Pancreas (tissue), 10 donors: ENCODE data around the gene USF2. TPM values are rescaled to one million over a fixed set of nuclear protein-coding genes. Genes with fewer than 3 reads are reported as not detected.
"Not testable (repeated sequence)": the region's sequence is repeated elsewhere in the genome, so short reads cannot be mapped to it uniquely, and the experiment has no call there.

Experiments used
- ATAC-seq, 4 donors: fragments of 200-7000 bp; cut with Tn5 transposase; one replicate each; pipeline versions ENCODE4 v1.8.0 to v1.9.1; 2020; ENCODE audit warnings: mild to moderate bottlenecking in 4 of 4, moderate library complexity in 4 of 4
- DNase-seq, 6 donors: peaks; one replicate each; pipeline ENCODE4 v3.0.0-alpha.2; 2020
- FAIRE-seq: peaks from 2 replicates; lab custom pipeline; 2012; peaks lifted over from hg19 to GRCh38; lab: Jason Lieb, UNC
- H3K27ac ChIP-seq, 4 donors: fragments of 200-600 bp; sonication (generic); 1 replicate in 3 of 4; 2 replicates in 1 of 4; pipeline versions ENCODE4 v1.5.0 to v1.8.0; 2020
- H3K27me3 ChIP-seq, 4 donors: fragments of 200-600 bp; one replicate each; pipeline ENCODE4 v1.8.0; 2021
- H3K36me3 ChIP-seq, 3 donors: fragments of 200-600 bp; sonication (generic) in 1 of 3; one replicate each; pipeline versions ENCODE4 v1.5.0 to v1.8.0; 2020 to 2021
- H3K4me1 ChIP-seq, 3 donors: fragments of 200-600 bp; one replicate each; pipeline ENCODE4 v1.8.0; 2021
- H3K4me3 ChIP-seq, 4 donors: fragments of 200-600 bp; sonication (generic) in 2 of 4; one replicate each; pipeline versions ENCODE4 v1.5.0 to v1.8.0; 2020 to 2021
- H3K9me3 ChIP-seq, 4 donors: fragments of 200-600 bp; one replicate each; pipeline ENCODE4 v1.8.0; 2021
- WGBS, 2 donors: extraction: QIAGEN DNeasy Blood & Tissue Kit; methylation state at CpG; one replicate each; pipeline ENCODE4 v1.1.7; 2013; 5-methylcytosine and 5-hydroxymethylcytosine counted together
- intact Hi-C, 3 donors: fragments of 100-400 bp; cut with DNase I; formaldehyde crosslinking; loops; one replicate each; pipeline versions ENCODE4 v1.11.1 to v1.14.2; 2022
- polyA plus RNA-seq, 2 donors: library from polyadenylated mRNA; stranded (reverse); fragments of 200-250 nt; gene quantifications; one replicate each; pipeline ENCODE4 v1.2.3, GENCODE V29; 2013
- total RNA-seq, 6 donors: library from RNA; stranded (reverse); fragmentation: NEBNext Ultra II Directional in 4 of 6; extraction: Animal tissue kit (Norgen Biotek cat#: 25700) in 4 of 6; gene quantifications; one replicate each; pipeline versions ENCODE4 v1.2.1 to v1.2.4, GENCODE V29; 2021 to 2023
- TF ChIP-seq, protein P1 (sequence below), 4 donors: fragments of 200-600 bp; sonication (generic) in 3 of 4; IDR thresholded peaks; one replicate each; pipeline versions ENCODE4 v1.5.0 to v1.8.0; 2021; ENCODE audit warnings: antibody characterized with exemption in 4 of 4
- donor health status: healthy with polysubstance abuse.
- donor health status: DM: no; HTN: no; CAD: no; lungs with moderate emphysema.
- donor health status: DM: no; HTN: no; CAD: no.
- donor health status: control.
- donor health status: control.
- donor health status: Bipolar disorder and iron deficiency.
- donor health status: DM: yes; HTN: yes; CAD: no.
- donor health status: DM: no; HTN: no; CAD: no.
- donor health status: DM: no; HTN: no; CAD: no.
- donor health status: DM: yes; HTN: yes; CAD: no.

USF2 gene
- total and polyA plus RNA-seq, 8 donors, result 46.4 to 112 (median 60.6) TPM

DNA sequence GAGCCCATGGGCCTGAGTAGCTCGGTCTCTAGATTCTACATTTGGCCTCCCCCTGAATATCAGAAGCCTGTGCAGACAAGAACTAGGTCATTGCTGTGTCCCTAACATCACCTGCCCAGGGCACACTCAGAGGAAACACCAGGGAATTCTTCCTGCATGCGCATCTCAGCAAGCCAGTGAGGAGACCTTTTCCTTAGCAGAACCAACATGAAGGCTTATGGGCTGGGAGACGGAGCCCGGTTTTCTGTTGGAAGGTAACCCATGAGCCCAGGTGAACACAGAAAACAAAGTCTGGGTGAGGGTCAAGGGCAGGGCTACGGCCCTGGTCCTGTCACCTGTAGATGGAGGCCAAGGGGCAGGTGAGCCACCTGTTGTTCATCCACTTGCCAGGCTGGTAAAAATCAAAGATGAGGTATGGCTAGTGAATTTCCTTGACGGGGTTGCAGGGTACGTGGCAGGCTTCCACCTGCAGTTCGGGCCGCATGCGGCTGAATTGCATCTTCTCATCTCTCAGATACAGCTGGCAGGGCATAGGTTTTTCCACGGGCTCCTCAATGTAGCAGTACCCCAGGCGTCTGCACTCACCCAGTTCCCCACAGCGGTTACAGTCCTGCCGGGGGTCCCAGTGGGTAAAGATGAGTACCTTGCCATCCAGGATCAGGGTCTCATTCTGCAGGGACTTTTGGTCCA, 36.7 kb upstream of the USF2 start:
- Histone ChIP-seq H3K4me3 (no peak overlapping the region), H3K27ac (no peak overlapping the region), H3K9me3 (no peaks in the 10 kb centered on the region), H3K36me3 (no peaks in the 10 kb centered on the region), H3K4me1 (no peaks in the 10 kb centered on the region), H3K27me3 (no peaks in the 10 kb centered on the region)
- TF ChIP-seq, protein P1, sequence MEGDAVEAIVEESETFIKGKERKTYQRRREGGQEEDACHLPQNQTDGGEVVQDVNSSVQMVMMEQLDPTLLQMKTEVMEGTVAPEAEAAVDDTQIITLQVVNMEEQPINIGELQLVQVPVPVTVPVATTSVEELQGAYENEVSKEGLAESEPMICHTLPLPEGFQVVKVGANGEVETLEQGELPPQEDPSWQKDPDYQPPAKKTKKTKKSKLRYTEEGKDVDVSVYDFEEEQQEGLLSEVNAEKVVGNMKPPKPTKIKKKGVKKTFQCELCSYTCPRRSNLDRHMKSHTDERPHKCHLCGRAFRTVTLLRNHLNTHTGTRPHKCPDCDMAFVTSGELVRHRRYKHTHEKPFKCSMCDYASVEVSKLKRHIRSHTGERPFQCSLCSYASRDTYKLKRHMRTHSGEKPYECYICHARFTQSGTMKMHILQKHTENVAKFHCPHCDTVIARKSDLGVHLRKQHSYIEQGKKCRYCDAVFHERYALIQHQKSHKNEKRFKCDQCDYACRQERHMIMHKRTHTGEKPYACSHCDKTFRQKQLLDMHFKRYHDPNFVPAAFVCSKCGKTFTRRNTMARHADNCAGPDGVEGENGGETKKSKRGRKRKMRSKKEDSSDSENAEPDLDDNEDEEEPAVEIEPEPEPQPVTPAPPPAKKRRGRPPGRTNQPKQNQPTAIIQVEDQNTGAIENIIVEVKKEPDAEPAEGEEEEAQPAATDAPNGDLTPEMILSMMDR (IDR thresholded peaks at IDR 0.05), result no peak
- whole genome bisulfite sequencing, 2 donors, result 80 to 88% methylated on average over 14 of the region's 14 CpGs
- DNase-seq, result no peak
- intact Hi-C loops, result no loop called here
- ATAC-seq, result no peak
- no peak for FAIRE-seq

DNA sequence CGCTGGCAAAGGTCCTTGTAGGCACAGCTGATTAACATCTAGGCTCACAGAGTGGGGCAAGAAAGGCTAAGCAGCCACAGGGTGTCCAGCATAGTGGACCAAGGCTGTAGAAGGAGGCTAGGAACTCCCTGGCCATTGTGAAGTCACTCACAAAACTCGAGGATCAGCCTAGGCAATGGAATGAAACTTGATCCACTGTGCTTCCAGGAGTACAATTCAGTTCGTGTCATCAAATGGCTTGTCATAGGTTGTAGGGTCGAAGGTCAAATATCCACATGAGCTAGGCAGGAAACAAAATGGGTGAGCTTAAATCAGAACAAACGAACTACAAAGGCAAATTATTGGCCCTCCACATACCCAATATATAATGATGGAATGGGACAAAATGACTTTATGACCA, 35.9 kb upstream of the USF2 start:
- Histone ChIP-seq H3K4me3 (no peak overlapping the region), H3K9me3 (no peaks in the 10 kb centered on the region), H3K27ac (no peak overlapping the region), H3K27me3 (no peaks in the 10 kb centered on the region), H3K4me1 (no peaks in the 10 kb centered on the region), H3K36me3 (no peaks in the 10 kb centered on the region)
- no peak for DNase-seq
- intact Hi-C loops, result no loop called here
- 58 to 63% methylated on average over 5 of the region's 5 CpGs for WGBS, 2 donors
- no peak for ATAC-seq
- TF ChIP-seq, protein P1 (IDR thresholded peaks at IDR 0.05), result no peak
- FAIRE-seq, result no peak

- no peak for DNase-seq
- Histone ChIP-seq H3K4me3 (no peak overlapping the region), H3K4me1 (no peaks in the 10 kb centered on the region), H3K9me3 (no peaks in the 10 kb centered on the region), H3K27me3 (no peaks in the 10 kb centered on the region), H3K27ac (no peak overlapping the region), H3K36me3 (no peaks in the 10 kb centered on the region)
- no peak for FAIRE-seq
- peak in 2 of 4 donors; percentile 20 to 71 for ATAC-seq
- intact Hi-C loops, result no loop called here
- 77 to 78% methylated on average over 6 of the region's 6 CpGs for WGBS, 2 donors
- TF ChIP-seq, protein P1 (IDR thresholded peaks at IDR 0.05), result no peak
Measured at GRCh38 chr19:35236638-35237400, 31.9 kb upstream of the USF2 start.

- H3K36me3 ChIP-seq, H3K9me3 ChIP-seq, DNase-seq, H3K27ac ChIP-seq, H3K27me3 ChIP-seq, H3K4me3 ChIP-seq, intact Hi-C loops, FAIRE-seq, H3K4me1 ChIP-seq, ATAC-seq: not testable (repeated sequence)
- WGBS, 2 donors, result 80 to 84% methylated on average over 1 of the region's 1 CpG
Measured at GRCh38 chr19:35239597-35239996, 29.2 kb upstream of the USF2 start.

DNA sequence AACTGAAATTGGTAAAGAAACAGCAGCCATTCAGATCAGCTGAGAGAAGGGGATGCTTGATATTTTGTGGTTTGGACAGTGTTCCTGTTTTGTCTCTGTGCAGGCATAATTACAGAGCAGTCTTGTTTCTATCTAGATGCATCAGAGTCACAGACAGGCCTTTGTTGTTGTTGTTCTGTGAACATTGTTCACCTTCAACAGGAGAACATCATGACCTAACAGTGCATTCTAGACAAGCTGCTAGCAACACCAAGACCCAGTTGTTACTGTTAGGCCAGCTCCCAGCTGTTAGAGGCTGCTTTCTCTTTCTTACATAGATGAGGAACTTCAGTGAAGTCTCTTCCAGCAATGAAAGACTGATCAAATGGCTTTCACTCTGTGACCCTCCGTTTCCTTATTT, 28.4 kb upstream of the USF2 start:
- peak in 1 of 4 donors; percentile 53 for ATAC-seq
- no peak for DNase-seq
- Histone ChIP-seq H3K27ac (no peak overlapping the region), H3K4me1 (no peaks in the 10 kb centered on the region), H3K4me3 (no peak overlapping the region), H3K9me3 (no peaks in the 10 kb centered on the region), H3K36me3 (no peaks in the 10 kb centered on the region), H3K27me3 (no peaks in the 10 kb centered on the region)
- FAIRE-seq, result no peak
- 81 to 87% methylated on average over 1 of the region's 1 CpG for WGBS, 2 donors
- intact Hi-C loops, result no loop called here
- TF ChIP-seq, protein P1 (IDR thresholded peaks at IDR 0.05), result no peak
